ENCODE measurements around the gene SPEF2. TPM values are rescaled to one million over a fixed set of nuclear protein-coding genes. Genes with fewer than 3 reads are reported as not detected.

SPEF2 gene
- total and polyA plus RNA-seq, 2 of the 13 experiments (the other 11 are each of a cell fraction or from before 2014, with no cell fraction given): 1.5 to 2.3 TPM

- intact Hi-C loops (cut with micrococcal nuclease; ENCODE audit: unreplicated experiment) (no loop called here), in situ Hi-C loops (cut with HindIII; ENCODE audit: extremely low pct_ligation_motif_present, low pct_unique_long_range_greater_than_20kb) (loop anchor here (25.0 kb wide), 1 partner anchor 381 kb away; the partner anchor contains the start of gene PRLR)
- Histone ChIP-seq H3K79me2 (ENCODE audit: insufficient read depth, low read length) (no peaks in the 10 kb centered on the region), H3K4me3 (replicated peaks in 1 of 3; ENCODE audit: insufficient read depth in 1 of 3, low read depth in 2 of 3, low read length in 3 of 3) (peak overlapping the region in 2 of 3 experiments; percentile 85 to 92; a peak in 2 of 6 replicates), H2AFZ (ENCODE audit: low read length) (peak overlapping the region; percentile 91), H4K20me1 (ENCODE audit: insufficient read depth, low read length) (no peaks in the 10 kb centered on the region), H3K4me1 (ENCODE audit: insufficient read depth, low read length) (peaks cover 13% of the 10 kb centered on the region), H3K4me2 (ENCODE audit: low read depth, low read length) (peak overlapping the region; percentile 89), H3K36me3 (replicated peaks in 1 of 2; ENCODE audit: control insufficient read depth in 1 of 2, insufficient read depth in 2 of 2, low read length in 2 of 2) (no peaks in the 10 kb centered on the region), H3K9ac (ENCODE audit: insufficient read depth, low read depth, low read length) (no peak overlapping the region), H3K27ac (ENCODE audit: extremely low read length, insufficient read depth, low read length) (no peak overlapping the region), H3K9me3 (ENCODE audit: low read length) (no peaks in the 10 kb centered on the region), H3K27me3 (ENCODE audit: control insufficient read depth in 1 of 2, insufficient read depth in 2 of 2, low read length in 2 of 2) (no peaks in the 10 kb centered on the region)
- no TSS peak for BruUV-seq (replicated peaks)
- ChIA-PET POLR2A (no interaction called here), CTCF (ENCODE audit: low intra/inter-chr PET ratio, low total read pairs) (interaction anchor here (1.7 kb wide), 1 partner anchor 307 kb away, joined by 10 read pairs; no protein-coding TSS in a partner anchor)
- 81% methylated on average over 2 of the region's 2 CpGs for WGBS (ENCODE audit: low lambda C conversion rate)
- ATAC-seq (no peak), DNase-seq (ENCODE audit: low spot score) (no peak), FAIRE-seq (no peak)
- no peak for TF ChIP-seq U2AF1 (optimal IDR thresholded peaks at IDR 0.05; ENCODE audit: low read depth, low read length)
- TF ChIP-seq ZNF281 (CRISPR knock-in tag; IDR thresholded peaks at IDR 0.05; ENCODE audit: borderline replicate concordance): no peak
- TF ChIP-seq ZHX2 (IDR thresholded peaks at IDR 0.05; ENCODE audit: low read depth): no peak
- no peak for TF ChIP-seq ZHX2 (CRISPR knock-in tag; IDR thresholded peaks at IDR 0.05; ENCODE audit: borderline replicate concordance)
- TF ChIP-seq FIP1L1 (IDR thresholded peaks at IDR 0.05; ENCODE audit: borderline replicate concordance, insufficient read depth, low read depth, low read length): no peak
- TF ChIP-seq CEBPG (CRISPR knock-in tag; IDR thresholded peaks at IDR 0.05): no peak
- no peak for TF ChIP-seq KDM2A (CRISPR knock-in tag; IDR thresholded peaks at IDR 0.05; ENCODE audit: borderline replicate concordance, low read depth)
- TF ChIP-seq PREB (CRISPR knock-in tag; IDR thresholded peaks at IDR 0.05): no peak
- no peak for TF ChIP-seq REST (IDR thresholded peaks at IDR 0.05; ENCODE audit: borderline replicate concordance in 1 of 2, low read depth in 1 of 2, low read length in 2 of 2)
- TF ChIP-seq ZNF274 (CRISPR knock-in tag; IDR thresholded peaks at IDR 0.05): no peak
- no peak for TF ChIP-seq ZNF792 (CRISPR knock-in tag; IDR thresholded peaks at IDR 0.05)
Observed at GRCh38 chr5:35618781-35619180, 1.1 kb downstream of the SPEF2 start.
